Measurements from ENCODE around the gene THRSP.
A peak's percentile ranks its signal among the peaks of the same experiment; 100 is the strongest.
"Not testable (repeated sequence)": the region's sequence is repeated elsewhere in the genome, so short reads cannot be mapped to it uniquely, and the experiment has no call there.

Gene THRSP

GRCh38 chr11:78063440-78064181 is at the start of gene THRSP:
Gene THRSP, plus strand, starts transcription at chr11:78063861. Its CDS starts 21 bp downstream, at chr11:78063882.
- TF ChIP-seq ZNF70 (CRISPR knock-in tag; IDR thresholded peaks at IDR 0.05) (no peak), BACH2 (CRISPR knock-in tag; IDR thresholded peaks at IDR 0.05; ENCODE audit: borderline replicate concordance) (no peak), ZFP3 (CRISPR knock-in tag; IDR thresholded peaks at IDR 0.05) (no peak), TCF4 (CRISPR knock-in tag; IDR thresholded peaks at IDR 0.05; ENCODE audit: borderline replicate concordance) (no peak), ESRRG (CRISPR knock-in tag; IDR thresholded peaks at IDR 0.05) (no peak), POU6F1 (CRISPR knock-in tag; IDR thresholded peaks at IDR 0.05; ENCODE audit: borderline replicate concordance, low read depth) (no peak), PATZ1 (CRISPR knock-in tag; IDR thresholded peaks at IDR 0.05; ENCODE audit: borderline replicate concordance) (no peak), CSRNP3 (CRISPR knock-in tag; IDR thresholded peaks at IDR 0.05) (no peak), TSHZ2 (CRISPR knock-in tag; IDR thresholded peaks at IDR 0.05) (no peak)
- no peak for ATAC-seq

- ATAC-seq = not testable (repeated sequence)
These were observed 48.6 kb upstream of the THRSP start for GRCh38 chr11:78014937-78015520.

- no peak for TF ChIP-seq OSR1 (CRISPR knock-in tag; IDR thresholded peaks at IDR 0.05)
- TF ChIP-seq ZC3H10 (CRISPR knock-in tag; IDR thresholded peaks at IDR 0.05) = no peak
- no peak for TF ChIP-seq CREB5 (CRISPR knock-in tag; IDR thresholded peaks at IDR 0.05; ENCODE audit: low read depth)
- TF ChIP-seq GLIS3 (CRISPR knock-in tag; IDR thresholded peaks at IDR 0.05) = no peak
- TF ChIP-seq PPARA (CRISPR knock-in tag; IDR thresholded peaks at IDR 0.05; ENCODE audit: borderline replicate concordance) = no peak
- TF ChIP-seq BACH2 (CRISPR knock-in tag; IDR thresholded peaks at IDR 0.05; ENCODE audit: borderline replicate concordance) = no peak
- no peak for TF ChIP-seq ZNF70 (CRISPR knock-in tag; IDR thresholded peaks at IDR 0.05)
- no peak for TF ChIP-seq PATZ1 (CRISPR knock-in tag; IDR thresholded peaks at IDR 0.05; ENCODE audit: borderline replicate concordance)
- ATAC-seq = no peak
These were observed 47.8 kb upstream of the THRSP start for GRCh38 chr11:78015878-78016277.

GRCh38 chr11:78019808-78020207 is 43.9 kb upstream of the THRSP start:
- TF ChIP-seq ISL1 (CRISPR knock-in tag; IDR thresholded peaks at IDR 0.05) (no peak), ZFP30 (CRISPR knock-in tag; IDR thresholded peaks at IDR 0.05) (no peak), PPARA (CRISPR knock-in tag; IDR thresholded peaks at IDR 0.05; ENCODE audit: borderline replicate concordance) (no peak), SNAI2 (CRISPR knock-in tag; IDR thresholded peaks at IDR 0.05) (no peak), RARB (CRISPR knock-in tag; IDR thresholded peaks at IDR 0.05) (no peak), POU6F1 (CRISPR knock-in tag; IDR thresholded peaks at IDR 0.05; ENCODE audit: borderline replicate concordance, low read depth) (no peak), OSR1 (CRISPR knock-in tag; IDR thresholded peaks at IDR 0.05) (no peak), ARNTL (CRISPR knock-in tag; IDR thresholded peaks at IDR 0.05; ENCODE audit: borderline replicate concordance, low read depth) (no peak), ZNF70 (CRISPR knock-in tag; IDR thresholded peaks at IDR 0.05) (no peak)
- peak; percentile 50 for ATAC-seq
